Fibroblast of the aortic adventitia (primary cell): ENCODE data around the gene RMI2. TPM values are rescaled to one million over a fixed set of nuclear protein-coding genes. Genes with fewer than 3 reads are reported as not detected.

Experiments used
- DNase-seq: peaks from one replicate; pipeline ENCODE4 v3.0.0-alpha.2; 2010; ENCODE audit warnings: low read depth
- H3K4me3 ChIP-seq: 2 replicates; pipeline ENCODE4 v1.5.1; 2011; ENCODE audit warnings: low read depth, mild to moderate bottlenecking, control low read depth, low read length, moderate library complexity
- total RNA-seq: library from RNA; depleted of rRNA; stranded (reverse); fragments of >200 nt; gene quantifications from 2 replicates; pipeline ENCODE4 v1.2.3, GENCODE V29; 2012; ENCODE audit warnings: low replicate concordance
- TF ChIP-seq, protein P1 (sequence below): IDR thresholded peaks from 2 replicates; pipeline ENCODE4 v1.5.1; 2011; ENCODE audit warnings: mild to moderate bottlenecking, low read length, control low read depth, inconsistent platforms; ENCODE audit not compliant: insufficient read depth

RMI2 gene
- total RNA-seq, 1 donor, result 24.4 TPM

DNA sequence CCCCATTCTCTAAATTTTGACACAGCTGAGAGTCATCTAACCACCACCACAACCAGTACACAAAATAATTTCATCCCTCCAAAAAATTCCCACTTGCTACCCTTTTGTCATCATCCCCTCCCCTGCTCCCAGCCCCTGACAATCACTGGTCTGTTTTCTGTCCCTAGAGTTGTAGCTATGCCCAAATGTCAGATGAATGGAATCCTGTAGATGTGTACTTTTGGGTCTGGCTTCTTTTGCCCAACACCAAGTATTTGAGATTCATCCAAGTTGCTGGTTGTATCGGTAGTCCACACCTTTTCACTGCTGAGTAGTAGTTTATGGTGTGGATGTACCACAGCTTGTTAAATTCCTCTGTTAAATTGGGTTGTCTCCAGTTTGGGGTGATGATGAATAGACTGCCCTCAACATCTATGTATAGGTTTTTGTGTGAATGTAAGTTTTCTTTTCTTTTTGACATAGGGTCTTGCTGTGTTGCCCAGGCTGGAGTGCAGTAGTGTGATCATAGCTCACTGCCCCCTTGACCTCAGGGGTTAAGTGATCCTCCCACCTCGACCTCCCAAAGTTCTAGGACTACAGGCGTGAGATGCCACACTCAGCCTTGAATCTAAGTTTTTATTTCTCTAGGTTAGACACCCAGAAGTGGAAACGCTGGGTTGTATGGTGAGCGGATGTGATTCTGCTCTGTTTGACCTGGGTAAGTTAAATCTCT lies 14.6 kb upstream of the RMI2 start:
- H3K4me3 ChIP-seq, result no peak overlapping the region
- no peak for DNase-seq
- TF ChIP-seq, protein P1, sequence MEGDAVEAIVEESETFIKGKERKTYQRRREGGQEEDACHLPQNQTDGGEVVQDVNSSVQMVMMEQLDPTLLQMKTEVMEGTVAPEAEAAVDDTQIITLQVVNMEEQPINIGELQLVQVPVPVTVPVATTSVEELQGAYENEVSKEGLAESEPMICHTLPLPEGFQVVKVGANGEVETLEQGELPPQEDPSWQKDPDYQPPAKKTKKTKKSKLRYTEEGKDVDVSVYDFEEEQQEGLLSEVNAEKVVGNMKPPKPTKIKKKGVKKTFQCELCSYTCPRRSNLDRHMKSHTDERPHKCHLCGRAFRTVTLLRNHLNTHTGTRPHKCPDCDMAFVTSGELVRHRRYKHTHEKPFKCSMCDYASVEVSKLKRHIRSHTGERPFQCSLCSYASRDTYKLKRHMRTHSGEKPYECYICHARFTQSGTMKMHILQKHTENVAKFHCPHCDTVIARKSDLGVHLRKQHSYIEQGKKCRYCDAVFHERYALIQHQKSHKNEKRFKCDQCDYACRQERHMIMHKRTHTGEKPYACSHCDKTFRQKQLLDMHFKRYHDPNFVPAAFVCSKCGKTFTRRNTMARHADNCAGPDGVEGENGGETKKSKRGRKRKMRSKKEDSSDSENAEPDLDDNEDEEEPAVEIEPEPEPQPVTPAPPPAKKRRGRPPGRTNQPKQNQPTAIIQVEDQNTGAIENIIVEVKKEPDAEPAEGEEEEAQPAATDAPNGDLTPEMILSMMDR, result no peak

DNA sequence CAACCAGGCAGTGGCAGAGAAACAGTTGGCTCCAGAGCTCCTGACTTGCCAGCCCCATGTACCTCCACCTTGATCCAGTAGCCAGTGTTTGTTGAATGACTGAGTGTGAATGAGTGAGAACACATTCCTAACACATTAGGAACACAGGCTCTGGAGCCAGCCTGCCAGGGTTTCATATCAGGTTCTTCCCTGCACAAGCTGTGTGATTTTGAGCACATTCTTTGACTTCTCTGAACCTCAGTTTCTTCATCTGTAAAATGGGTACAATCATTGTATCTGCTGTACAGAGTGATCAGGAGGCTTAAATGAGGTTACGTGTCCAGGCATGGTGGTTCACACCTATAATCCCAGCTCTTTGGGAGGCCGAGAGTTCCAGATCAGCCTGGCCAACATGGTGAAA lies 13.3 kb upstream of the RMI2 start:
- TF ChIP-seq, protein P1, result no peak
- H3K4me3 ChIP-seq, result no peak overlapping the region
- no peak for DNase-seq

DNA sequence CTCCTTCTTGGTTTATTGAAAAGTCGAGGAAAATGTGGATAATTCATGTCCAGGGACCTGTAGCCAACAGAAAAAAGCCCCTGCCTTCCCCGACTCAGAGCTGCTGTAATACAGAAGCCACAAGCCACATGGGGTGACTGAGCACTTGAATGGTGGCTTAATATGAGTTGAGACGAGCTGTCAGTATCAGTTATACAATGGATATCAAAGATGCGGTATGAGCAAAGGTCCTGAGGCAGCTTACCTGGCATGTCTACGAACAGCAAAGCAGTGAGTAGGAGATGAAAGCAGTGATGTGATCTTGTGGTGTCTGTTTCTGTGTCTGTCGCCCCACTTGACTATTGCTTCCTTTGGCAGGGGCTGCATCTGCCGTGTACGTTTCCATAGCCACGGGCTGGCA lies 12.2 kb upstream of the RMI2 start:
- DNase-seq, result no peak
- no peak overlapping the region for H3K4me3 ChIP-seq
- TF ChIP-seq, protein P1, result no peak

DNA sequence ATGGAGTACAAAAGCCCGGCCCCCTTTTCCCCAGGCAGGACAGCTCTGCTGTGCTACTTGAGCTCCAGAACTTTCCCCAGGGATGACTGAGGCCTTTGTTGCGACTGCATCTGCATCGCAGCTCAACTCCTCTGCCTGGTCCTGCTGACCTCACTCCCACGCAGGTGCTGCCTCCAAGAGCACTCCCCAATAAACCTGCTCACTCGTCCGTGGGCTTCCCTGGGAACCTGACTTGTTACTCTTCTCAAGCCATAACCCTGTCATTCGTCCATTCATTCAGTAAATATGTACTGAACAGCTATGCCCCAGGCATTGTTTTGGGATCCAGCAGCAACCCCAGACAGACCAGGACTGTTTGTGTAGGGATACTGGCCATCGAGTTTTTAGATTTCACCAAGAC lies 11.6 kb upstream of the RMI2 start:
- TF ChIP-seq, protein P1, result no peak
- no peak for DNase-seq
- no peak overlapping the region for H3K4me3 ChIP-seq

DNA sequence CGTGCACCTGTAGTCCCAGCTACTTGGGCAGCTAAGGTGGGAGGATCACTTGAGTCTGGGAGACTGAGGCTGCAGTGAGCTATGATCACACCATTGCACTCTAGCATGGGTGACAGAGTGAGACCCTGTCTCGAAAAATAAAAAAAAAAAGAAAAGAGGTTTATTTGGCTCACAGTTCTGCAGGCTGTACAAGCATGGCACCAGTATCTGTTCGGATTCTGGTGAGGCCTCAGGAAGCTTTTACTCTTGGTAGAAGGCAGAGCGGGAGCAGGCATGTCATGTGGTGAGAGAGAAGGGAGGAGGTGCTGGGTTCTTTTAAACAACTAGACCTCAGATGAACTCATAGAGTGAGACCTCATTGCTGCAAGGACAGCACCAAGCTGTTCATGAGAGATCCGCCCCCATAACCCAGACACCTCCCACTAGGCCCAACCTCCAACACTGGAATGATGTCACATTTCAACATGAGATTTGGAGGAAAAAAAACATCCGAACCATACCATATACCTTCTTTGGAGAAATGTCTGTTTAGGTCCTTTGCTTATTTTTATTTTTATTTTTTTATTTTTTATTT lies 10.3 kb upstream of the RMI2 start:
- H3K4me3 ChIP-seq, result no peak overlapping the region
- DNase-seq, result no peak
- TF ChIP-seq, protein P1, result no peak

DNA sequence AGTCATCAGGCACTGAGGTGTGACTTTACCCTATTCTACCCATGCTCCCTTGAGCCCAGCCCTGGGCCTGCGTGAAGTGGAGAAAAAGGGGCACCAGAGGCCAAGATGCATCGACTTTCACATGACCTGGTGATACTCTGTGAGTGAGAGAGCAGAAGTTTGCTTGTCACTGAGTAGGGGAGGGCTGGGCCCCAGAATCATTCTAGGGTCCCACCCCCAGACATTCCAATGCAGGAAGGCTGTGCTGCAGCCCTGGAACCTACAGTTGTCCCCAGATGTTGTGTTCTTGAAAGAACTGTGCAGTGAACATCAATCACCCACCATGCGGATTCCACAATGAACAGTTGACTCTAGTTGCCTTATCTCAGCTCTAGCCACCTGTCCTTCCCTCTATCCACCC lies 6.2 kb upstream of the RMI2 start:
- TF ChIP-seq, protein P1, result no peak
- no peak overlapping the region for H3K4me3 ChIP-seq
- DNase-seq, result no peak
